GM21447 (cell line): ENCODE results near the gene ERMN.
"Not testable (repeated sequence)": the region's sequence is repeated elsewhere in the genome, so short reads cannot be mapped to it uniquely, and the experiment has no call there.

Experiments used
- ATAC-seq: cut with Tn5 transposase; IDR thresholded peaks from one replicate; pipeline ENCODE4 v1.9.1; 2021; ENCODE audit not compliant: unreplicated experiment

The ERMN gene, protein sequence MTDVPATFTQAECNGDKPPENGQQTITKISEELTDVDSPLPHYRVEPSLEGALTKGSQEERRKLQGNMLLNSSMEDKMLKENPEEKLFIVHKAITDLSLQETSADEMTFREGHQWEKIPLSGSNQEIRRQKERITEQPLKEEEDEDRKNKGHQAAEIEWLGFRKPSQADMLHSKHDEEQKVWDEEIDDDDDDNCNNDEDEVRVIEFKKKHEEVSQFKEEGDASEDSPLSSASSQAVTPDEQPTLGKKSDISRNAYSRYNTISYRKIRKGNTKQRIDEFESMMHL

DNA sequence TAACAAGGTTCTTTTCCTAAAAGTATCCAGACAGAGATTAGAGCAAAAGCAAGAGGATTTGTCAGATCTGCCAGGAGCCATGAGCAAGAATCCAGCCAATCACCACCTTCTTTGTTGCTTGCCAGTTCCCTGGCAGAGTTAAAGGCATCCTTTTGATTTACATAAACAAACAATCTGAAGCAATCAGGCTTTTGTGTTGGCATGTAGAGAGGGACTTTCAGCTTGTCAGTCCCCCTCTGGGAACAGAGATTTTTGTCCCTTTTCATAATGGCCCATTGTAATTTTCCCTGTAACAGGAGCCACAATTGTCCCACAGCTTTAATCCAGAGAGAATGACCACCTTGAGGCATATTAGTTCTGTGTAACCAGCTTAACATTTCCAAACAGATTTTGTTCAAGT lies at the start of gene ERMN:
TSS of gene ERMN (minus strand) at position 39 of the 400 bp plus-strand sequence. CDS start 182 bp downstream, outside the sequence.
- ATAC-seq: no peak

DNA sequence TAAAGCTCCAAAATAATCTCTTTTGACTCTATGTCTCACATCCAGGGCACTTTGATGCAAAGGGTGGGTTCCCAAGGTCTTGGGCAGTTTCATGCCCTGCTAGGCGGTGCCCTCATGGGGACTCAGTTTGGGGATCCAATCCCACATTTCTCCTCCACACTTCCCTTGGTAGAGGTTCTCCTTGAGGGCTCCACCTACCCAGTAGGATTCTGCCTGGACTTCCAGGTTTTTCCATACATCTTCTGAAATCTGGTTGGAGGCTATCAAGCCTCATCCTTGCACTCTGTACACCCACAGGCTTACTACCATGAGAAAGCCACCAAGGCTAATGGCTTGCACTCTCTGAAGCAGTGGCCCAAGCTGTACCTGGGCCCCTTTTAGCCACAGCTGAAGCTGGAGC lies 49.8 kb upstream of the ERMN start:
- no peak for ATAC-seq

DNA sequence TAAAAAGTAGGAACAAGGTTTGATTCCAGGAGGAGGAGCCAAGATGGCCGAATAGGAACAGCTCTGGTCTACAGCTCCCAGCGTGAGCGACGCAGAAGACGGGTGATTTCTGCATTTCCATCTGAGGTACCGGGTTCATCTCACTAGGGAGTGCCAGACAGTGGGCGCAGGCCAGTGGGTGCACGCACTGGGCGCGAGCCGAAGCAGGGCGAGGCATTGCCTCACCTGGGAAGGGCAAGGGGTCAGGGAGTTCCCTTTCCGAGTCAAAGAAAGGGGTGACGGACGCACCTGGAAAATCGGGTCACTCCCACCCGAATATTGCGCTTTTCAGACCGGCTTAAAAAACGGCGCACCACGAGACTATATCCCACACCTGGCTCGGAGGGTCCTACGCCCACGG lies 42.9 kb upstream of the ERMN start:
- not testable (repeated sequence) for ATAC-seq

DNA sequence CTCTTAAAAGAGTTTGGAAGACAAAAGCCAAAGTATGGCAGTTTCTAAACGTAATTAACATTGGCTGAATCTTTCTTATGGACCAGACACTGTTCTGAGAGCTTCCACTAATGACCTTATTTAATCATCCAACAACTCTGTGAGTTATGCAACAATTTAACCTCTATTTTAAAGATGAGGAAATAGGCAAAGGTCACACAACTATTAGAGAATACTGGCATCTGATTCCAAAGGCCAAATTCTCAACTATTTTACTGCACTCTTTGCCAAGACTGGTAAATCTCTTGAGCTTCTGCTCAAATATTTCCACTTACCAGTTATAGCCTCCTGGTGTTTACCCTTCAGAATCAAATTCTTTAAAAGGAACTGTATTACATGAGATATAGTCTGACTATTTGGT lies 42.1 kb upstream of the ERMN start:
- ATAC-seq: no peak

DNA sequence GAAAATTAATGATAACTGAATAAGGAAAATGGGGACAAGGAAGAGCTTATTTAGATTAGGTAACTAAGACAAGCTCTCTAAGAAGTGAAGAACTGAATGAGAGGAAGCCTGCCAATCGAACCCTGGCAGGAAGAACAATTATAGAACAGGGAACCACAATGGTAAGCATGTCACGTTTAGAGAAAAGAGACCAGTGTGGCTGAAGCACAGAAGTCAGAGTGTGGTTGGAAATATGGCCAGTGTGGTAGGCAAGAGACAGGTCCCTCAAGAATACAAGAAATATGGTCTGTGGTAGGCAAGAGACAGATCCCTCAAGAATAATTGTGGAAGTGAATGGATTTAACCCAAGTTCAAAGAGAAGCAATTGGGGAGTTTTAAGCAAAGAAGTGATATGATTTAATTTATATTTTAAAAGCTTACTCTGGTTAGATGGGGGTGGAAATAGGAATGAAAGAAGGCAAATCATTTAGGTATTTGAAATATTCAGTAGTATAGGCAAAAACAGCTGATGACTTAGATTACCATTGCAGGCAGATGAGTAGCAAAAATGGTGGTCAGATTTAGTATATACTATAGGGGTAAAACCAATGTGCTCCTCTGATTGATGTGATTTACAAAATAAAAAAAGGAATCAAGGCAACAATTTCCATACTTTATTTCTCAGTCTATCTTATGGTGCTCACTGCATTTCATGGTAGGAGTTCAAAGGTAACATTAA lies 38.8 kb upstream of the ERMN start:
- ATAC-seq: peak; percentile 88

DNA sequence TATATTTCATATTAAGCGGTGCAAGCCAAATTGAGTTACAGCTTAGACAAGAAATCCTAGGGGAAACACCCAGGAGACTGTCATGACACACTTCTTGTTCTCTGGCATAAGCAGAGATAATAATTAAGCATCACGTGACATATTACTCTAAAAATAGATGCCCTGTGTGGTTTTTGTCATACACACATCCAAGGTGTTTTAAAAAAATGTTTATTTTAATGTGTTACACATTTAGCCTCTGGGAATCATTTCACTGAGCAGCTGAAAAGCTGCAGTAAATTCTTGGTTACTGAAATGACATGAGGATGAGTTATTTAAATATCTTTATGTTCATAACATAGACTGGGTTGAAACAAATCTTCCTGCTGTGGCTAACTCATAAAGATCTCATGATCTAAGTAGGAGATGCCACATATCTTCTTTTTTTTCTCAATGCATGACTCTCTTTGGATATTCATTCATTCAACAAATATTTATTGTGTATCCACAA lies 38.0 kb upstream of the ERMN start:
- peak; percentile 44 for ATAC-seq

DNA sequence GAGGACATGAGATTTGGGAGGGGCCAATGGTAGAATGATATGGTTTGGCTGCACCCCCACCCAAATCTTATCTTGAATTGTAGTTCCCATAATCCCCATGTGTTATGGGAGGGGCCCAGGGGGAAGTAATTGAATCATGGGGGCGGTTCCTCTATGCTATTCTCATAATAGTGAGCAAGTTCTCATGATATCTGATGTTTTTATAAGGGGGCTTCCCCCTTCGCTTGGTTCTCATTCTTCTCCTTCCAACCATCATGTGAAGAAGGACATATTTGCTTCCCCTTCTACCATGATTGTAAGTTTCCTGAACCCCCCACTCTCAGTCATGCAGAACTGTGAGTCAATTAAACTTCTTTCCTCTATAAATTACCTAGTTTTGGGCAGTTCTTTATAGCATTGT lies 37.0 kb upstream of the ERMN start:
- no peak for ATAC-seq

DNA sequence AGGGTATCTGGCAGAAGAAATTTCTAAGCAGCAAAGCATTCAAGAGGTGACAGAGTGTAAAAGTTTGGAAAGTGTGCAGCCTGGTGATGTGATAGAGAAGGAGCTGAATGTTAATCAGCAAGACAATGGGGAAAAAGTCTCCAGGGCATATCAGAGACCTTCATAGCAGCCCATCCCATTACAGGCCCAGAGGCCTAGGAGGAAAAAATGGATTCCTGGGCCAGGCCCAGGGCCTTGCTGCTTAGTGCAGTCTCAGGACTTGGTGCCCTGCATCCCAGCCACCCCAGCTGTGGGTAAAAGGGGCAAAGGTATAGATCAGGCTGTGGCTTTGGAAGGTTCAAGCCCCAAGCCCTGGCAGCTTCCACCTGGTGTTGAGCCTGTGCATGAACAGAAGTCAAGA lies 35.9 kb upstream of the ERMN start:
- ATAC-seq: no peak

DNA sequence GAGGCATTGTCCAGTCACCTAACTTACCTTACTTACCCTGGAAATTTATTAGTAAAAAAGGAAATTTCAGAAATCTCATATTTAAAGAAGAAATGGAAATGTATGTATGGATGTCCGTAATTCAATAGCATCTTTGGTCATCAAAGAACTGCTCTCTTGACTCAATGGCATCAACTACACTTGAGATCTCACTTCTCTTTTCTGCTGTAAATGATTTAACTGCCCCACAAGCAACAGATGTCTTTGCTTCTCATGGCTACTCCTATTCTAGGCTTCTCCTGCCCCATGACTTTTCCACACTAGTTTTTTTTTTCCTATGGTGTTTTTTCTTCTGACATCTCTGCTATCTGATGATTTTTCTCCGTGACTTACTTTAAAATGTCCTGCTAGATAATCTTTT lies 34.0 kb upstream of the ERMN start:
- peak; percentile 27 for ATAC-seq

DNA sequence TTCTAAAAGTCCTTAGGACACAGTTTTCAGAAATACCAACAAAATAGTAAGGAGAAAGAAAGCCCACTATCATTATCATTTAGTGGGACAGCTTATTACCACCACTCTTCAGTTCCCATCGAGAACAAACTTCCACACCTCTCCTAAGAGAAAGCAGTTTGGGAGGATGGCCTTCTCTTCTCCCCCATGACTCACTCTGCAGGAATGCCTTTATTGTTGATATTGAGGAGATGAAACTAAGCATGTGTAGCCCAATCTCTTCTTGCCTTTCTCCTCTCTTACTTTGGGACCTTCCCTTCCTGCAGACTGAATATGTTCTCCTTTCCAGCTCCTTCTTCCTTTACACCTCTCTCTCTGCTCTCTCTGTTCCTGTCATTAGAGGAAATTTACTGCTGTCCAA lies 30.0 kb upstream of the ERMN start:
- ATAC-seq: no peak

DNA sequence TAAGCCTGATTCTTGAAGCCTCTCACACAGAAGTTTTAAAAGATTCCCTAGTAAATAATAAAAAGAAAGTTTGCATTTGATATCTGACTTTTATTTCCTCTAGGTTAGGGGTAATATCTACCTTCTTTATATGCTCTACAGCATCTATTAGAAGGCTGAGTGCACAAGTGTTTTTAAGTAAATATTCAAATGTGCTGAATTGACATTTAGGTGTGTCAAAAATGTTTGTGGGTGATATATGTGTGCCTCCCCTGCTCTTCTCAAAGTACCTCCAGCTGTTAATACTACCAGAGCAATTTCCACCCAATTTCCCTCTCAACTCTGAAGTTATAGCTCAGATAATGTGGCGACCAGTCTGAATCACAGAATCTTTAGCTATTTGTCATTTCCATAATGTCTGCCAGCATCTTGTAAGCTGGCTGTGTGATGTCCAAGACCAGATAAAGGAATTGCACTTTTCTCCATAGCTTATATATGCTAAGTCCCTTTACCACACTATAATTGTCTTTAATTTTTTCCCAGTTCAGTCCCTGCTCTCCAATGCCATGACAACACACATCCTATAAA lies 24.4 kb upstream of the ERMN start:
- ATAC-seq: no peak

DNA sequence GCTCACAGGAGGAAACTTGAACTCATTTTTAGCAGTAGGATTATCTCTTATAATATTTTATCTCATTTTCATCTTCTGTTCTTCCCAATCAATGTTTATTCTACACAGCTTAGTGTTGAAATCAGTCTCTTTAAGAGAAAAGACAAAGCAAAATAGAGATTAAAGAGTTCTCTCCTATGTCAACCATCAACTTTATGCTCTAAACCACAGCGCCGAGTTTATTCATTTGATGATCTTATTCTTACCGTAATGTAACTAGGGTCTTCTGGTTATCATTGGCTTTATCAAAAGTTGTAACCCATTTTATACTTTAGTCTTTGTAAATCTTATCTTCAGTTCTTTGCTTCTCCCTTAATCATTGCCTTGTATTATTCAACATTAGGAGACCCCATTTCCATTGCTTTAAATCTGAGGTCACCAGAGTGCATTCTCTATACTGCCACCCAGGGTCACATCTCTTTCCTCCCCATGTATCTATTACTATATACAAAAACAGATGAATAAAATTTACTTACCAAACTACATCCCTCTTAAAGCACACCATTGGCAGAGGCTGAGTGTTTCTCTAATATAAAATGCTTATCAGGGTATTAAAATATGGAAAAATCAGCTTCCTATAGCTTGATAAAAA lies 22.8 kb upstream of the ERMN start:
- no peak for ATAC-seq

DNA sequence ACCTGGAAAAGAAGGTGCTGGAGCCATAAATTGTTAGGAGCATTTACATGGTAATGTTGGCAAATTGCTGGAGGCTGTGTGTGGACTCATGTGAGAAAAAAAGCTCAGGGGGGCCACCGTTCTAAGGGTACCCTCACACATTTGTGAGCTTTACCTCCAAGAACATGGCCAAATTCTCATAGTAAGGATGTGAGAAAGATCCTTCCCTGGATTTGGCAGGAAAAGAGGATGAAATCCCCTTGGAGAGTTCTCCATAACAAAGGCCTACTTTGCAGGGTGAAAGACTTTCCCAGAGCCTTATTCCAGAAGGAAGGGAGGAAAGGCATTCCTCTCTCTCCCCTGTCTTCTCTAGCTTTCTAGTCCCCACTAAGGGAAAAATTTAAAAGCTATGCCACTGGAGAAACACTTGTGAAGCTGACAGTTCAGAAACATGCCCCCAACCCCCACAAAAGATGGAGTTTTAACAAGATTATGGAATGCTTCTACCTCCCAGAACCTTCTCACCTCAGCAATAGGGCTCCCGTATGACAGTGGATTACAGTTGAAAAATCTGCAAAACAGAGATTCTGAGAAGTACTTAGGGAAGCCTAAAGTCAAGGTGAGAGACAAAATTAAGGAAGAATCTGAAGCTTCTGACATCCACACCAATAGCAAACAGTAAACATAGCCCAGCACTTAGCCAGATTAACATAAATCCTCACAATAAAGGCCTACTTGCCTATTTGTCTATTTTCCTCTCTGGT lies 20.2 kb upstream of the ERMN start:
- no peak for ATAC-seq

DNA sequence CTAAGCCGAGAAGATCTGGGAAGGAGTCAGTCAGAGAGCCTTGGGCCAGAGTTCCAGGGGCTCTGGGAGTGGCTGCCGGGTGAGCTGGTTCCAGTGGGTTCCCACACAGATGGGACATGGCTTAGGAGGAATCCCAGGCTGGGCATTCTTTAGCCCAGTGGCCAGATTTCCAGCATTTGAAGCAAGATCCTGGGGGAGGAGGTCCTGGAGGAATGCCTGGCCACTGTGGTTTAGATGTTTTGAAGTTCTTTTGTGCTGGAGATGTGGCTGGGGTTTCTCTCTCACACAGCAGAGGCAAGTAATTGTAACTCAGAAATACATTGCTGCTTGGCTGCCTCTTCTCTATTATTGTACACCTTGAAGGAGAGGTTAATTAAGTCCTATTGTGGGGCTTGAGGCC lies 15.8 kb upstream of the ERMN start:
- ATAC-seq: not testable (repeated sequence)

DNA sequence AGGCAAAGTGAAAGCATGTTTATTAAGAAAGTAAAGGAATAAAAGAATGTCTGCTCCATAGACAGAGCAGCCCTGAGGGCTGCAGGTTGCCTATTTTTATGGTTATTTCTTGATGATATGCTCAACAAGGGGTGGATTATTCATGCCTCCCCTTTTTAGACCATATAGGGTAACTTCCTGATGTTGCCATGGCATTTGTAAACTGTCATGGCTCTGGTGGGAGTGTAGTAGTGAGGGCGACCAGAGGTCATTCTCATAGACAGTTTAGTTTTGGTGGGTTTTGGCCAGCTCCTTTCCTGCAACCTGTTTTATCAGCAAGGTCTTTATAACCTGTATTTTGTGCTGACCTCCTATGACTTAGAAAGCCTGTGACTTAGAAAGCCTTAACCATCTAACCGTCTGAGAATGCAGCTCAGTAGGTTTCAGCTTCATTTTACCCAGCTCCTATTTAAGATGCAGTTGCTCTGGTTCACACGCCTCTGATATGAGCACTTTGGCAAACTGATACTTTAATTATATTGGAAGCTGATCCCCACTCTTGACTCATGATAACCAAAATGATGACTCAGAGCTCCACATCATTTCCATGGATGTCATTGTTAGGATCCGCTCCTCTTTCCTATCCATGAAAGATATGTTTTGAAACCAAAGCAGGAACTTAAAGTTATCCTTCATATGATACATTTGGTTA lies 14.5 kb upstream of the ERMN start:
- ATAC-seq: no peak

DNA sequence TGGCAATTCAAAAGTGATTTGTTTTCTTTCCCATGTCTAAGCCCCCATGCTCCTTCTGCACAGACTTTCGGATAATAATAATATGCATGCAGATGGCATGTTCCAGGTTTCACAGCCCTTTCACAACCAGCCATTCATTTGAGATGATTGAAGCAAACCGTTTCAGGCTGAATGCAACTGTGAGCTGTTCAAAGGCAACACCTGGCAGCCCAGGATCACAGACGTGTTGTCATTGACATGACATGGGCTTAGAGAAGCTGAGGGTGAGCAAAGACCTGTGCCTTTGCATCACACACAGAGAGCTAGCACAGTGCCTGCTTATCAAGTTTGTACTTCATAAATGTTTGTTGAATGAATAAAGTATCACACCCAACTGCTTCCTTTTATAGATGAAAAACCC lies 12.4 kb upstream of the ERMN start:
- no peak for ATAC-seq

DNA sequence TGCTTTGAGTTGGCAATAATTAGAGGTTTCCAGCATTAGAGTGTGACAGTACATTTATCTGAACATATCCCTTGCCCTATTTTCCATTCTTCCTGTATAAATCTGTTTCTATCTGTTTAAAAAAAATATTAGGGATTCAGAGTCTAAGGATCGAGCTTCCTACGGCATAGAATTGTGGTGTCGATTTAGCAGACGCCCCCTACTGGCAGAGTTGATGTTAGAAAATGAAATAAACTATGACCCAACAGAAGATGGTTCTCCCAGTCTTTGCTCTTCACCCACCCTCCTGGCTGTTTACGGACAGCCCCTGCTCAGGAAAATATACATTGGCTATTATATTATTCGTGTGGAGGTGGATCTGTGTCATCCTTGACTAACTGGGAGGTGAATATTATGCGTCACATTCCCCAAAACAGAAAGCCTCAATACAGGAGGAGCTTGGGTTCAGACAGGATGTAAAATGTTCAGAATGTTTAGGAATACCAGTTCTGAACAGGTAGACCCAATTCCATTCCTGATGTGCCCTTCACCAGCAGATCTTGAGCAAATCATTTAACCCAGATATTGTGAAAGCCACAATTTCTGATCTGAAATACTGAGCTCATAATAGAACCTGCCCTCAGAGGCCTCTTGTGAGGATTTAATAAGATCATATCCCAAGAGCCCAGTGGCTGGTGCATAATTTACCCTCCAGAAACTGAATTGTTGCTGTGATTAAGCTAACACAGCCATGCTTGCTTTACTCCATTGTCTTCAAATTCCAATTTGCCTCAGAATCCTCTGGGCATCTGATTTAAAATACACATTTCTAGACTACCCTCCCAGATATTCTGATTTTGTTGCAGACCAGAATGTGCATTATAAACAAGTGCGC lies 10.8 kb upstream of the ERMN start:
- peak; percentile 71 for ATAC-seq

DNA sequence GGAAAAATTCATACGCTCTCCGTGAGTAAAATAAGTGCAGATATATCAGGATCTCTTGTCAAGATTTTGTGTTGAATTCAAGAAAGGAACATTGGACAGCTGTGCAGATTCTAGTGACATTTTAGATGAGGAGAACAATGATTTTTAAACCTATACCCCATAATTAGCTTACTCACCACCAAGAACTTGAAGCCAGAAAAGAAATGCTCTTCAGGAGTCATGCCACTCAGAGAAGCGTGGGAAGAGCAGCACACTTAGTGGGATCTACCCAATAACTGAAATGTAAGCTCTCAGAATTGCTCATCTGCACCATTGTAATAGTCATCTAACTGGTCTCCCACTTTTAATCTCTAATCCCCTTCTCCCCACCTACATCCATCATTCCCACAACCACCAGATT lies 9.2 kb upstream of the ERMN start:
- no peak for ATAC-seq

DNA sequence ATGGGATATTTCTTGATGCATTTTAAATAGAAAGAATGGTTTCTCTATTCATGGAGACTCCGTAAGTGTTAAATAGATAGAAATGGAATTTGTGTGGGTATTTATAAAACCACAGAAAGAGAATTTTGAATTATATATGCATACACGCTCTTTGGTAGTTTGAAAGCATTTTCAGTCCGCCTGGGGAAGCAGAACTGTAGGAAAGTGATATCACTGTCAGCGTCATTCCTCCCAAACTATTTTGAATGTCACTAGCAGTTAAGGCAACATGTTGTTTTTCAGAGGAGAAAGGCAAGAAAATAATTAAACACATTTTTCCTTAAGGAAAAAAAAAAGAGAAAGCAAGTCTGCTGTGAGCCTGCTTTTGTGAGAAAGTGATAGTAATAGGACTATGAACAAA lies 8.7 kb upstream of the ERMN start:
- no peak for ATAC-seq
